DMS114 treated with DMSO at 0.1 percent for 48 hours (cell line): ENCODE data around the gene DTX3L.

Source experiments
- DNase-seq: peaks from one replicate; lab custom pipeline; 2025; ENCODE audit not compliant: unreplicated experiment; lab: John Stamatoyannopoulos, UW

DTX3L gene

GRCh38 chr3:122602011-122602710 lies 38.0 kb downstream of the DTX3L start:
- DNase-seq: no peak

- DNase-seq: no peak
These were observed 38.9 kb downstream of the DTX3L start for GRCh38 chr3:122603056-122603455.

DNA sequence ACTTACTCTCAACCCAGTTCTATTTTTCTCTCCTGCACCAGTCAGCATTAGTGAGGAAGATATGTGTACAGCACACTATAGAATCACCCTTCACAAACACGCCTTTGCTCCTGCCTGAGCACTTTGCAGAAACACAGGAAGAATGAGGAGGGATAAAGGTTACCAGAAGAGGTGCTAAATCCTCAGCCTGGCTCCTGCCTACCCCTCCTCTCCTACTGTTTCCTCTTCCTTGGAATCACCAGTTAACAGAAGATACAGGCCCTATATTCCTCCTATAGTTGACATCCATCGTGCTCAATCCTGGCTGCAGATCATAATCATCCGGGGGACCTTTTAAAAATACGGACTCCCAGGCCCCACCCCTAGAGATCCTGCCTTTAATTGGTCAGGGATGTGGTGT lies 42.2 kb downstream of the DTX3L start:
- DNase-seq: no peak

GRCh38 chr3:122608916-122609315 lies 44.8 kb downstream of the DTX3L start:
- no peak for DNase-seq

GRCh38 chr3:122609798-122610559 lies 45.8 kb downstream of the DTX3L start:
- DNase-seq: no peak

GRCh38 chr3:122612696-122613095 lies 48.6 kb downstream of the DTX3L start:
- DNase-seq: no peak

GRCh38 chr3:122615303-122615702 lies 51.2 kb downstream of the DTX3L start:
- DNase-seq: no peak

GRCh38 chr3:122618614-122619013 lies 54.5 kb downstream of the DTX3L start:
- no peak for DNase-seq

DNA sequence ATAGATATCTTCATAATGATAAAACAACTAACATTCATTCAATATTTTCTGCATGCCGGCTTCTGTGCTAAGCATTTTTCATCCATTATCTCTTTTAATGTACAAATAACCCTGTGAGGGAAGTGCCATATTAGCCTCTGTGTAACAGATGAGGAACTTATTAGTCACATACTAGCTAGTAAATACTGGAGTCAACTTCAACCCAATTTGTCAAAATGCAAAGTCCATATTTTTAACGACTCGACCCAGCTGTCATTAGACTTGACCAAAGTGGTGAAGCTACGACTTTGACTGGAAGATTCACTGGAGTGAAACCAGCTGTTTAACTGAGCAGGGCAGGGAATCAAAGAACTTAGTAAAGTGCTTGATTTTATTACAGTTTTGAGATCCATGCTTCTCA lies 54.9 kb downstream of the DTX3L start:
- DNase-seq: no peak

- DNase-seq: no peak
These were observed 56.3 kb downstream of the DTX3L start for GRCh38 chr3:122620399-122620798.

DNA sequence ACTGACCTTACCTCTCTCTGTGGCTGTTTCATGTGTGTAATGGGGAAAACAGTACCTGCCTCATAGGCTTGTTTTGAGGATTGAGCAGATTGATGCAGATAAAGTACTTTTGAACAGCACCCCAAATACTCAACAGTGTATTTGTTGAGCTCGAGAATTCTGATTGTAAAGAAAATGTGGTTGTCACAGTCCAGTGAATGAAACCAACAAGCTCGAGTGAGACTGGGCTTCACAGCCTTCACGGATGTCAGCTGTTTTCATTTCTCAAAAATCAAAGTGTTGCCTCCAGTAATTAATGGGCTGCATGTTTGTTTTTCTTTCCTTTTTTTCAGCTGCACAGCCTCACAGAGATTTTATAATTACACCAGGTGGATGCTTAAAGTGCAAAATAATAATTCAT lies 57.0 kb downstream of the DTX3L start:
- no peak for DNase-seq

- DNase-seq: no peak
These were observed 59.1 kb downstream of the DTX3L start for GRCh38 chr3:122623031-122623829.
